ENCODE data around the gene TCEAL9.
A peak's percentile ranks its signal among the peaks of the same experiment; 100 is the strongest.
"Not testable (repeated sequence)": the region's sequence is repeated elsewhere in the genome, so short reads cannot be mapped to it uniquely, and the experiment has no call there.

Gene TCEAL9

GRCh38 chrX:103356130-103356798 lies at the start of gene TCEAL9:
Gene TCEAL9, plus strand, starts transcription at chrX:103356506. Its CDS starts 1,179 bp downstream, at chrX:103357685.
- peak; percentile 67 for DNase-seq

GRCh38 chrX:103309860-103310554 lies 46.3 kb upstream of the TCEAL9 start:
- peak; percentile 7 for DNase-seq

- DNase-seq = peak; percentile 74
These were observed 45.5 kb upstream of the TCEAL9 start, which contains the start of gene BEX2 for GRCh38 chrX:103310555-103311398. Gene BEX2, minus strand, starts transcription at chrX:103310990. Its CDS starts 1,014 bp downstream, at chrX:103309976.

GRCh38 chrX:103311399-103311780 lies 44.9 kb upstream of the TCEAL9 start:
- DNase-seq = no peak

- DNase-seq = no peak
These were observed 26.3 kb upstream of the TCEAL9 start, which contains the start of gene TCEAL7 for GRCh38 chrX:103329991-103330390. Gene TCEAL7, plus strand, starts transcription at chrX:103330239. Its CDS starts 1,165 bp downstream, at chrX:103331404.

- no peak for DNase-seq
These were observed 25.5 kb upstream of the TCEAL9 start for GRCh38 chrX:103330681-103331288.

GRCh38 chrX:103338663-103339062 lies 17.6 kb upstream of the TCEAL9 start:
- DNase-seq = no peak

- peak; percentile 32 for DNase-seq
These were observed 13.2 kb upstream of the TCEAL9 start for GRCh38 chrX:103343105-103343504.

- no peak for DNase-seq
These were observed 11.7 kb upstream of the TCEAL9 start for GRCh38 chrX:103344606-103345005.

GRCh38 chrX:103347682-103348397 lies 8.5 kb upstream of the TCEAL9 start:
- no peak for DNase-seq

GRCh38 chrX:103356858-103357257 lies 552 bp downstream of the TCEAL9 start:
- no peak for DNase-seq

- DNase-seq = no peak
These were observed 1.6 kb downstream of the TCEAL9 start for GRCh38 chrX:103357871-103358270.

GRCh38 chrX:103359605-103360004 lies 3.3 kb downstream of the TCEAL9 start:
- DNase-seq = not testable (repeated sequence)

- no peak for DNase-seq
These were observed 3.8 kb downstream of the TCEAL9 start for GRCh38 chrX:103360092-103360491.

- no peak for DNase-seq
These were observed 4.6 kb downstream of the TCEAL9 start for GRCh38 chrX:103360916-103361315.

GRCh38 chrX:103361798-103362197 lies 5.5 kb downstream of the TCEAL9 start:
- DNase-seq = no peak

GRCh38 chrX:103362474-103362873 lies 6.2 kb downstream of the TCEAL9 start:
- no peak for DNase-seq

GRCh38 chrX:103363046-103363445 lies 6.7 kb downstream of the TCEAL9 start:
- DNase-seq = no peak

- no peak for DNase-seq
These were observed 11.2 kb downstream of the TCEAL9 start for GRCh38 chrX:103367502-103367901.

GRCh38 chrX:103369479-103369878 lies 13.2 kb downstream of the TCEAL9 start:
- no peak for DNase-seq

GRCh38 chrX:103372886-103373285 lies 16.6 kb downstream of the TCEAL9 start:
- DNase-seq = no peak

GRCh38 chrX:103373581-103373980 lies 17.3 kb downstream of the TCEAL9 start:
- DNase-seq = no peak

Measured in NCI-H1105 (cell line).